Measurements from ENCODE around the gene SLC7A1. TPM values are rescaled to one million over a fixed set of nuclear protein-coding genes. Genes with fewer than 3 reads are reported as not detected.
A peak's percentile ranks its signal among the peaks of the same experiment; 100 is the strongest.

The SLC7A1 gene
- total and polyA plus RNA-seq, 8 donors, result 2.3 to 95.1 (median 21.2) TPM

GRCh38 chr13:29576581-29576980 is 18.9 kb downstream of the SLC7A1 start:
- no peak overlapping the region for H3K4me3 ChIP-seq
- intact Hi-C loops (cut with DNase I; ENCODE audit: low total_unique reads), result no loop called here
- TF ChIP-seq EP300 (IDR thresholded peaks at IDR 0.05) (no peak), POLR2A (IDR thresholded peaks at IDR 0.05) (no peak), POLR2AphosphoS5 (IDR thresholded peaks at IDR 0.05) (no peak)
- TF ChIP-seq, protein P1, sequence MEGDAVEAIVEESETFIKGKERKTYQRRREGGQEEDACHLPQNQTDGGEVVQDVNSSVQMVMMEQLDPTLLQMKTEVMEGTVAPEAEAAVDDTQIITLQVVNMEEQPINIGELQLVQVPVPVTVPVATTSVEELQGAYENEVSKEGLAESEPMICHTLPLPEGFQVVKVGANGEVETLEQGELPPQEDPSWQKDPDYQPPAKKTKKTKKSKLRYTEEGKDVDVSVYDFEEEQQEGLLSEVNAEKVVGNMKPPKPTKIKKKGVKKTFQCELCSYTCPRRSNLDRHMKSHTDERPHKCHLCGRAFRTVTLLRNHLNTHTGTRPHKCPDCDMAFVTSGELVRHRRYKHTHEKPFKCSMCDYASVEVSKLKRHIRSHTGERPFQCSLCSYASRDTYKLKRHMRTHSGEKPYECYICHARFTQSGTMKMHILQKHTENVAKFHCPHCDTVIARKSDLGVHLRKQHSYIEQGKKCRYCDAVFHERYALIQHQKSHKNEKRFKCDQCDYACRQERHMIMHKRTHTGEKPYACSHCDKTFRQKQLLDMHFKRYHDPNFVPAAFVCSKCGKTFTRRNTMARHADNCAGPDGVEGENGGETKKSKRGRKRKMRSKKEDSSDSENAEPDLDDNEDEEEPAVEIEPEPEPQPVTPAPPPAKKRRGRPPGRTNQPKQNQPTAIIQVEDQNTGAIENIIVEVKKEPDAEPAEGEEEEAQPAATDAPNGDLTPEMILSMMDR (IDR thresholded peaks at IDR 0.05), result no peak
- no peaks in the 10 kb centered on the region for H3K27me3 ChIP-seq
- DNase-seq, result no peak
- 94 to 99% (median 95%) methylated on average over 7 of the region's 7 CpGs for WGBS, 5 donors
- H3K36me3 ChIP-seq, result no peaks in the 10 kb centered on the region
- H3K27ac ChIP-seq, result no peak overlapping the region
- no peaks in the 10 kb centered on the region for H3K9me3 ChIP-seq
- H3K4me1 ChIP-seq, result peaks cover 12 to 61% (median 35%) of the 10 kb centered on the region in 4 donors

DNA sequence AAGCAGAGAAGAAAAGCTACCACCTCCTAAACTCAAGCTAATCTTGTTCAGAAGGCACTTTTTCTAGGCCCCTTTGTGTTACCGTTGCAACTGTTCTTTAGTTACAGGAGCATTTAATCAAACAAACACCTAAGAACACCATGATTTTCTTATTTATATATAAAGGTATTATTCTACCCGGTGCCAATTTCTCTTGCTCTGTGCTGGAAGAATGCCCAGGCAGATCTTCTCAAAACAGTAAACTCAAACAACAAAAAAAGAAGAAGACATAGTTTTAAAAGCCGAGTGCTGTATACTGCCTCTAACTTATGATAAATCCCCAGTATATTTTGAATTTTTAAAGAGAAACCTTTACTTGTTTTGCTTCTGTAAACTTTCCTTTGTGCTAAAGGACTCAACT is 20.4 kb downstream of the SLC7A1 start:
- intact Hi-C loops (cut with DNase I; ENCODE audit: low total_unique reads), result no loop called here
- 45 to 64% (median 51%) methylated on average over 3 of the region's 3 CpGs for WGBS, 5 donors
- no peak for DNase-seq
- Histone ChIP-seq H3K36me3 (no peaks in the 10 kb centered on the region), H3K4me3 (no peak overlapping the region), H3K4me1 (peaks cover 12 to 56% (median 36%) of the 10 kb centered on the region in 4 donors), H3K27me3 (no peaks in the 10 kb centered on the region), H3K27ac (no peak overlapping the region), H3K9me3 (no peaks in the 10 kb centered on the region)
- TF ChIP-seq, protein P1 (IDR thresholded peaks at IDR 0.05), result no peak
- TF ChIP-seq POLR2A (IDR thresholded peaks at IDR 0.05) (no peak), EP300 (IDR thresholded peaks at IDR 0.05) (no peak), POLR2AphosphoS5 (IDR thresholded peaks at IDR 0.05) (no peak)

DNA sequence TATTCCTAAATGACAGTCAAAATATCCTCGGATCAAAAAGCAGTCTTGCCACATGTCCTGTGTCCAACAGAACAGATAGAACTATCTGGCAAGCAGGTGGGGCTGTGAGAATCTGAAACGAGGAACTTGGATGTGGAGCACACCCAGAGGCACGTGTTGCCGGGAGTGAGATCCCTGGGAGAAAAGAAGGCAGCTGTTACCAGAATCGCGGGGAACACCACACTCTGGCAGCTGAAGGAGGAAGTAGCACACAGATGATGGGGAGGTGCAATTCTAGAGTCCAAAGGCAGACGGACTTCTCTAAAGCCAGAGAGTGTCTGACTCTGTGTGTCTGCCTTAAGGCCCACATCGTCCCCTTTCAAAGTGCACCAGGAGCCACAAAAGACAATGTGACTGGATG is 22.3 kb downstream of the SLC7A1 start:
- Histone ChIP-seq H3K4me1 (peaks cover 16 to 61% (median 41%) of the 10 kb centered on the region in 4 donors), H3K36me3 (no peaks in the 10 kb centered on the region), H3K27ac (peak overlapping the region in 1 of 5 donors; percentile 11), H3K9me3 (no peaks in the 10 kb centered on the region), H3K27me3 (no peaks in the 10 kb centered on the region), H3K4me3 (no peak overlapping the region)
- WGBS, 5 donors, result 16 to 23% (median 20%) methylated on average over 8 of the region's 8 CpGs
- intact Hi-C loops (cut with DNase I; ENCODE audit: low total_unique reads), result no loop called here
- TF ChIP-seq, protein P1 (IDR thresholded peaks at IDR 0.05), result no peak
- TF ChIP-seq POLR2AphosphoS5 (IDR thresholded peaks at IDR 0.05), result peak in 1 of 3 donors; percentile 31
- DNase-seq, result peak; percentile 53 to 74

DNA sequence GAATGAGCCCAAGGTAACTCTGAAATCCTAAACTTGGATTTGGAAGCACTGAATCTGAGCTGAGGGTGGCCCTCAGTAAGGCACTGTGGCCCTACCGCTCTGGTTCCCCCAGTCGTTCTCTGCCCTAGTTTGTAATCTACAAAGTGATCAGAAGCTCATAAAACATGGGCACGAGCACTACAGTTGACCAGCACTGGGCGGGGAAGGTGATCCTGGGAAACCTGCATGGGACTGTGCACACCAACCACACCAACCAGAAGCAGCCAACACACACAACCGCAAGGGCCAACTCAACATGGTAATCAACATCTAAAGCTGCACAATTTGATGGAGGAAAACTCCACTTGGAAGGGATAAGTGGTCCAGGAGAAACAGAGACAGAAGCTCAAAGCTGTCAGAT is 22.9 kb downstream of the SLC7A1 start:
- TF ChIP-seq POLR2AphosphoS5 (IDR thresholded peaks at IDR 0.05) (no peak), EP300 (IDR thresholded peaks at IDR 0.05) (no peak), POLR2A (IDR thresholded peaks at IDR 0.05) (no peak)
- TF ChIP-seq, protein P1 (IDR thresholded peaks at IDR 0.05), result no peak
- Histone ChIP-seq H3K27ac (no peak overlapping the region), H3K4me3 (no peak overlapping the region), H3K36me3 (no peaks in the 10 kb centered on the region), H3K4me1 (peaks cover 16 to 54% (median 36%) of the 10 kb centered on the region in 4 donors), H3K27me3 (no peaks in the 10 kb centered on the region), H3K9me3 (no peaks in the 10 kb centered on the region)
- no peak for DNase-seq
- WGBS, 5 donors, result 42 to 82% (median 47%) methylated on average over 5 of the region's 5 CpGs
- intact Hi-C loops (cut with DNase I; ENCODE audit: low total_unique reads), result no loop called here
